NCI-H345 (cell line): ENCODE data around the gene CPPED1.
"Not testable (repeated sequence)": the region's sequence is repeated elsewhere in the genome, so short reads cannot be mapped to it uniquely, and the experiment has no call there.

ENCODE experiments used
- DNase-seq: peaks from one replicate; lab custom pipeline; 2025; lab: John Stamatoyannopoulos, UW

Gene CPPED1

GRCh38 chr16:12802048-12802447 lies 1.6 kb downstream of the CPPED1 start:
- DNase-seq, result no peak

- DNase-seq, result no peak
These were observed 2.1 kb downstream of the CPPED1 start for GRCh38 chr16:12801511-12802042.

- DNase-seq, result no peak
These were observed 2.9 kb downstream of the CPPED1 start for GRCh38 chr16:12800817-12801216.

- DNase-seq, result not testable (repeated sequence)
These were observed 3.7 kb downstream of the CPPED1 start for GRCh38 chr16:12799996-12800395.

GRCh38 chr16:12798846-12799245 lies 4.8 kb downstream of the CPPED1 start:
- DNase-seq, result no peak

GRCh38 chr16:12798171-12798570 lies 5.5 kb downstream of the CPPED1 start:
- no peak for DNase-seq

GRCh38 chr16:12796498-12796897 lies 7.2 kb downstream of the CPPED1 start:
- DNase-seq, result no peak

GRCh38 chr16:12794486-12795387 lies 8.9 kb downstream of the CPPED1 start:
- no peak for DNase-seq

- no peak for DNase-seq
These were observed 9.8 kb downstream of the CPPED1 start for GRCh38 chr16:12793865-12794240.

- DNase-seq, result no peak
These were observed 10.4 kb downstream of the CPPED1 start for GRCh38 chr16:12793120-12793864.

- DNase-seq, result not testable (repeated sequence)
These were observed 11.2 kb downstream of the CPPED1 start for GRCh38 chr16:12792528-12792927.

- DNase-seq, result no peak
These were observed 12.3 kb downstream of the CPPED1 start for GRCh38 chr16:12791340-12791739.

GRCh38 chr16:12788758-12789157 lies 14.9 kb downstream of the CPPED1 start:
- DNase-seq, result no peak

GRCh38 chr16:12786081-12786480 lies 17.6 kb downstream of the CPPED1 start:
- no peak for DNase-seq

GRCh38 chr16:12784076-12784475 lies 19.6 kb downstream of the CPPED1 start:
- DNase-seq, result no peak

- no peak for DNase-seq
These were observed 21.9 kb downstream of the CPPED1 start for GRCh38 chr16:12781777-12782176.

- DNase-seq, result no peak
These were observed 23.2 kb downstream of the CPPED1 start for GRCh38 chr16:12780467-12780866.

GRCh38 chr16:12778726-12779125 lies 25.0 kb downstream of the CPPED1 start:
- no peak for DNase-seq

GRCh38 chr16:12775656-12776236 lies 27.9 kb downstream of the CPPED1 start:
- no peak for DNase-seq

GRCh38 chr16:12773221-12773620 lies 30.5 kb downstream of the CPPED1 start:
- no peak for DNase-seq

- DNase-seq, result no peak
These were observed 32.3 kb downstream of the CPPED1 start for GRCh38 chr16:12771341-12771798.

- no peak for DNase-seq
These were observed 34.2 kb downstream of the CPPED1 start for GRCh38 chr16:12769525-12769924.
